Lung microvascular endothelial cell (primary cell): ENCODE data around the gene BRI3. TPM values are rescaled to one million over a fixed set of nuclear protein-coding genes. Genes with fewer than 3 reads are reported as not detected.

Experiments
- total RNA-seq: library from RNA; depleted of rRNA; stranded (reverse); fragments of >200 nt; gene quantifications from 2 replicates; pipeline ENCODE4 v1.2.1, GENCODE V29; 2014

BRI3 gene
- total RNA-seq, 1 donor from 2014 or later: 68.5 TPM

Other genes with a start within 250 kb of the BRI3 start
- 6.5 and 7.1 TPM in 2 replicates for gene LMTK2, start 174.8 kb upstream of the BRI3 start, total RNA-seq
- 0.20 and 0.44 TPM in 2 replicates for gene BHLHA15, start 70.2 kb upstream of the BRI3 start, total RNA-seq
- gene TECPR1, start 29.5 kb upstream of the BRI3 start, total RNA-seq: 55.4 and 64.7 TPM in 2 replicates
- under 0.01 and 0.22 TPM in 2 replicates for gene BAIAP2L1, start 119.4 kb downstream of the BRI3 start, total RNA-seq